HG03103 (cell line): ENCODE measurements around the gene ZNF343.

Experiments
- ATAC-seq: cut with Tn5 transposase; IDR thresholded peaks from one replicate; pipeline ENCODE4 v1.9.1; 2021; ENCODE audit warnings: low read depth; ENCODE audit not compliant: unreplicated experiment

ZNF343 gene

DNA sequence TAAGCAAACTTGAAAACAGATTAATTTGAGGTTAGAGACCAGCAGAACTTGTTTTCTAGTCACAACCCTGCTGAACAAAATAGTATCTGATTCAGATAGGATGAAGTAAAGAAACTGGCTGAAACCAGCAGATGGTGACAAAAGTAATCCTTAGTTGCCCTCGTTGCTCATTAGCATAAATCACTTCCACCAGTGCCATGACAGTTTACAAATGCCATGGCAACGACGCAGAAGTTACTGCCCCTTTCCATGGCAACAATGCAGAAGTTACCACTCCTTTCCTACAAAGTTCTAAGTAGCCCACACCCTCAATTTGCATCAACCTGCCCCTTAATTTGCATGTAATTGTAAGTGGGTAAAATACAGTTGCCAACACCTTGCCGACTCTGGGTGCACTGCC is 61.9 kb downstream of the ZNF343 start:
- no peak for ATAC-seq
